ENCODE measurements around the gene SP2.

The SP2 gene

GRCh38 chr17:47851764-47852112 lies 44.3 kb upstream of the SP2 start:
- H3K4me3 ChIP-seq (ENCODE audit: low read length): no peak overlapping the region
- no peak for TF ChIP-seq CTCF (conservative IDR thresholded peaks at IDR 0.05; ENCODE audit: low read length)
- DNase-seq (ENCODE audit: low read depth): no peak

- TF ChIP-seq CTCF (conservative IDR thresholded peaks at IDR 0.05; ENCODE audit: low read length): no peak
- H3K4me3 ChIP-seq (ENCODE audit: low read length): no peak overlapping the region
- no peak for DNase-seq (ENCODE audit: low read depth)
Measured at GRCh38 chr17:47852113-47852949, 43.7 kb upstream of the SP2 start.

- no peak for DNase-seq (ENCODE audit: low read depth)
- H3K4me3 ChIP-seq (ENCODE audit: low read length): no peak overlapping the region
- no peak for TF ChIP-seq CTCF (conservative IDR thresholded peaks at IDR 0.05; ENCODE audit: low read length)
Measured at GRCh38 chr17:47853616-47854015, 42.4 kb upstream of the SP2 start.

- DNase-seq (ENCODE audit: low read depth): no peak
- TF ChIP-seq CTCF (conservative IDR thresholded peaks at IDR 0.05; ENCODE audit: low read length): no peak
- no peak overlapping the region for H3K4me3 ChIP-seq (ENCODE audit: low read length)
Measured at GRCh38 chr17:47855737-47856136, 40.3 kb upstream of the SP2 start.

- no peak overlapping the region for H3K4me3 ChIP-seq (ENCODE audit: low read length)
- TF ChIP-seq CTCF (conservative IDR thresholded peaks at IDR 0.05; ENCODE audit: low read length): no peak
- DNase-seq (ENCODE audit: low read depth): no peak
Measured at GRCh38 chr17:47856830-47857229, 39.2 kb upstream of the SP2 start.

GRCh38 chr17:47857551-47858455 lies 38.2 kb upstream of the SP2 start:
- no peak for DNase-seq (ENCODE audit: low read depth)
- TF ChIP-seq CTCF (conservative IDR thresholded peaks at IDR 0.05; ENCODE audit: low read length): no peak
- H3K4me3 ChIP-seq (ENCODE audit: low read length): no peak overlapping the region
